Pons (tissue), 1 donor: ENCODE data around the gene C22orf31.
A peak's percentile ranks its signal among the peaks of the same experiment; 100 is the strongest.
"Not testable (repeated sequence)": the region's sequence is repeated elsewhere in the genome, so short reads cannot be mapped to it uniquely, and the experiment has no call there.

Experiments used
- DNase-seq: peaks from one replicate; pipeline ENCODE4 v3.0.0-alpha.2; 2016; ENCODE audit warnings: low spot score

C22orf31 gene

GRCh38 chr22:29061773-29062172, at the start of gene C22orf31:
C22orf31 (minus strand) TSS chr22:29061831; CDS start chr22:29061792, 39 bp downstream.
- no peak for DNase-seq

GRCh38 chr22:29110946-29111345, 49.3 kb upstream of the C22orf31 start:
- DNase-seq: no peak

- DNase-seq: no peak
Measured at GRCh38 chr22:29109822-29110221, 48.2 kb upstream of the C22orf31 start.

- no peak for DNase-seq
Measured at GRCh38 chr22:29108137-29108536, 46.5 kb upstream of the C22orf31 start.

- DNase-seq: no peak
Measured at GRCh38 chr22:29106839-29107238, 45.2 kb upstream of the C22orf31 start.

GRCh38 chr22:29105468-29105867, 43.8 kb upstream of the C22orf31 start:
- DNase-seq: no peak

- DNase-seq: no peak
Measured at GRCh38 chr22:29103121-29103520, 41.5 kb upstream of the C22orf31 start.

GRCh38 chr22:29102300-29102699, 40.7 kb upstream of the C22orf31 start:
- peak; percentile 29 for DNase-seq

GRCh38 chr22:29098296-29098695, 36.7 kb upstream of the C22orf31 start:
- DNase-seq: no peak

- DNase-seq: peak; percentile 71
Measured at GRCh38 chr22:29096736-29097669, 35.4 kb upstream of the C22orf31 start.

- no peak for DNase-seq
Measured at GRCh38 chr22:29095459-29095858, 33.8 kb upstream of the C22orf31 start.

GRCh38 chr22:29093501-29094300, 32.1 kb upstream of the C22orf31 start:
- DNase-seq: no peak

GRCh38 chr22:29093030-29093429, 31.4 kb upstream of the C22orf31 start:
- DNase-seq: no peak

- no peak for DNase-seq
Measured at GRCh38 chr22:29092243-29092642, 30.6 kb upstream of the C22orf31 start.

GRCh38 chr22:29090039-29090438, 28.4 kb upstream of the C22orf31 start:
- DNase-seq: no peak

GRCh38 chr22:29089507-29089906, 27.9 kb upstream of the C22orf31 start:
- no peak for DNase-seq

- no peak for DNase-seq
Measured at GRCh38 chr22:29088809-29089208, 27.2 kb upstream of the C22orf31 start.

GRCh38 chr22:29087012-29087411, 25.4 kb upstream of the C22orf31 start:
- DNase-seq: no peak

GRCh38 chr22:29083933-29084591, 22.4 kb upstream of the C22orf31 start:
- no peak for DNase-seq

- DNase-seq: not testable (repeated sequence)
Measured at GRCh38 chr22:29083576-29083932, 21.9 kb upstream of the C22orf31 start.

- DNase-seq: no peak
Measured at GRCh38 chr22:29082826-29083545, 21.4 kb upstream of the C22orf31 start.
